ENCODE results near the gene PKDREJ.

PKDREJ gene

GRCh38 chr22:46289244-46289891, 26.2 kb upstream of the PKDREJ start:
- DNase-seq = no peak

DNA sequence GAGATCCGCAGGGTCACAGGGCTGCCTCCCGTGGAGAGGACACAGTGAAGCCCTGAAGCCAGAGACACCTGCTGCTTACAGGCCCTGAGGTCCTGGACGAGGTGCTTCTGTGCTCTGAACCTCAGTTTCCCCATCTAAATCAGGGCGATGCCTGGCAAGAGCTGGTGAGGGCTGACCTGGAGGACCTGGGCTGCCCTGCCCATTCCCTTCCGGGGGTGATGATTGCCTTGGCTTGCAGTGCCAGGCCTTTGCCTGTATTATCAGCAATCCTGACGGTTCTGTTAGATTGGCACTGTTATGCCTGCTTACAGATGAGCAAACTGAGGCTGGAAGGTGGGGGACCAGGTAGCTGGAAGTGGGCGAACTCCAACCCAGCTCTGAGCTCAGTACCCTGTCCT, 25.7 kb upstream of the PKDREJ start:
- DNase-seq = no peak

- DNase-seq = peak; percentile 70
Observed at GRCh38 chr22:46287873-46288751, 25.0 kb upstream of the PKDREJ start.

GRCh38 chr22:46286941-46287872, 24.1 kb upstream of the PKDREJ start:
- no peak for DNase-seq

- no peak for DNase-seq
Observed at GRCh38 chr22:46286006-46286405, 22.9 kb upstream of the PKDREJ start.

DNA sequence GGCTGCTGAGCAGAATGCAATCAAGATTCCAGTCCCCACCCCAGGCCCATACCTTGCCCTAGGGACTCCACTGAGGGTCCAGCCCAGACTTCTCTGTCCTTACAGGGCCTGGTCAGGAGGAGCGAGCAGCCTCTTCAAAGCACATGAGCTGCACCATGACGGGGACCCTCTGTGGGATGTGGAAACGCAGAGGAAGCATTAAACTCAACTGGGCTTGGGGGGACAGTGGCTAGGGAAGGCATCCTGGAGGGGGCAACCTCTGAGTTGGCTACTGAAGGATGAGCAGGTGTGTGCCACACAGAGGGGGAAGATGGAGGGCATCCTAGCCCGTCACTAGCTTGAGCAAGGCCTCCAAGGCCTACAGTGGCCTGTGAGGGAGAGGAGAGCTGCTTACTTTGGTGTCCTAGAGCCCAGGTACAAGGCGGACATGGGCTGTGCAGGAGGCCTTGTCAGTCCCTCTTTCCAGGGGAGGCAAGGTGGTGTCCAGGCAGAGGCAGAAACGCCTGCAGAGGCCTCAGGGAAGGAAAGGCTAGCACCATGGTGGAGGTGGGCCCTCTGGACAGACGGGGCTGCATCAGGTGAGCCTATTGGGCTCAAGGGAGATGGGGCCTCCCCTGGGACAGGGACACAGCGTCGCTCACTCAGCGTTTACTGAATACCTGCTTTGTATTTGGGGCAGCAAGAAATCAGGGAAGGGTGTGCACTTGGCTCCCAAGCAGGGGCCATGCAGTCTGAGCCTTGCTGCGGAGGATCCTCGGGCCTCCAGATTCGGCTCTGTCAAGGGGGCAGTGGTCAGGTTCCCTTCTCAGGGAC, 18.9 kb upstream of the PKDREJ start:
- no peak for DNase-seq

- DNase-seq = no peak
Observed at GRCh38 chr22:46280999-46281623, 18.0 kb upstream of the PKDREJ start.

DNA sequence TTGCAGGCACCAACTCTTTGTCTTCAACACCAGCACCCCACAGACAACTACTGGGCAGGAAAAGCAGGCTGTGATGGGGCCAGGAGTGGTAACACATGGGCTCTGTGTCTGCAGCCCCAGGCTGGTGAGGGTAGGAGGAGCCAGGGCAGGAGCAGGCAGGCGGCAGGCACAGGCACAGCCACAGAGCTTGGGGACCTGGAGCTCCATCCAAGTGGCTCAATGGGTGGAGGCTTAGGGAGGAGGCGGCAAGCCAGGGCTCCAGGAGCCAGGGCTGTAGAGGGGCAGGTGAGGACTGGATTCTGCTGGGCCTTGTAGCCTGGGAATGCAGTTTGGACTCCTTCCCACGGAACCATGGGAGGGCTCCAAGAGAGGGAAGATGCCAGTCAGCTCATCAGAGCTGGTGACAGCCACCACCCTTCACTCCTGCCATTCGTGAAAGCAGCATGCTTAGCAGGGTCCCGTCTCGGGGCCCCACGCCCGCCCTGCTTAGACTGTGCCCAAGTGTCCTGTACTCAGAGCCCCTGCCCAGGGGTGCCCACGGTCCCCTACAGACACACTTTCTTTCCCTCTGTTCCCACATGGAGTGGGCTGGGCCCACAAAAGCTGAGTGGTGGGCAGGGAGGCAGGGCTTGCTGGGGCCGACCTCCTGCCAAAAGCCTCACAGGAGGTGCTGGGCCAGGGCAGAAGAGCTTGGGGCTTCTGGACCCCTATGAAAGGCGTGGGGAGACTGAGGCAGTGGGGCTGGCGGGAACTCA, 17.1 kb upstream of the PKDREJ start:
- DNase-seq = no peak

DNA sequence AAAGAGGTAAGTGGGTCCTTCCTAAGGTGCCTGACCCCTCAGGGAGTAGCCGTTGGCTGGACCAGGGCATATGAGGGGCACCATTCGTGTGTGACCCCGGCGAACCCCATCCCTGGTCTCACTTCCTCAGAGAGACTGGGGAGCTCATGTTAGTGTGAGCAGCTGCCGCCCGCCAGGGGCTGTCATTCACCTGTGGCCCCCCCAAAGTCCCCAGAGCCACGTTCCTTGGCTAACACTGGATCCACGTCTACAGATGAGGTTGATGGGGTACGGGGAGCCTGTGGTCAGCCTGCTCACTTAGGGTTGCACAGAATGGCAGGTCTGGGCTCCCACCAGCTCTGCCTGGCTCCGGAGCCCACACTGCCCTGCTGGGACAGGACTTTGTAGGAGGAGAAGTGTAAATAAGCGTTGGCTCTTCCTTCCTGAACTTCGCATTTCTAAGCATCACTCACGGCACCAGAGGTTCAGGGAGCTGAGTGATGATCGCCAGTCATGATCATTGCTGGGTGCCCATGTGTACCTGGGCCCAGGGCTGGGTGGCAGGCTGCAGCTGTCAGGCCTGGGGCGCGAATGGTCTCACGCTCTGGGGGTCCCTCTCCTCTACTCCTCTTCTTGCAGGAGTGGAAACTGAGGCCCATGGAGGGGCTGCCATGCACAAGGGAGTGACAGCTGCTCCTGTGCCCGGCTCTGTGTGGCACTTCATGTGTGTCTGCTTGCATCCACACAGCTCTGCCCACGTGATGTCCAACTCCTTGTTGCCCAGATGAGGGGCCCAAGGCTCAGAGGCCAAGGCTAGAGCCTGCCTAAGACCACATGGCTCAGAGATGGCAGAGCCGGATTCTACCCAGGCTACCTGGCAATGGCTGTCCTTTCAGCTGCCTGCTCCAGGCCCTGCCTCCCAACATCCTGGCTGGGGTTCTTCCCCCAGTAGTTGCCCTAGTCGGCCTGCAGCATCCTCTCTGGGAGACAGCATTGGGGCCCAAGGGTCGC, 15.8 kb upstream of the PKDREJ start:
- no peak for DNase-seq

GRCh38 chr22:46276563-46276962, 13.4 kb upstream of the PKDREJ start:
- DNase-seq = no peak

GRCh38 chr22:46275455-46276122, 12.4 kb upstream of the PKDREJ start:
- no peak for DNase-seq

DNA sequence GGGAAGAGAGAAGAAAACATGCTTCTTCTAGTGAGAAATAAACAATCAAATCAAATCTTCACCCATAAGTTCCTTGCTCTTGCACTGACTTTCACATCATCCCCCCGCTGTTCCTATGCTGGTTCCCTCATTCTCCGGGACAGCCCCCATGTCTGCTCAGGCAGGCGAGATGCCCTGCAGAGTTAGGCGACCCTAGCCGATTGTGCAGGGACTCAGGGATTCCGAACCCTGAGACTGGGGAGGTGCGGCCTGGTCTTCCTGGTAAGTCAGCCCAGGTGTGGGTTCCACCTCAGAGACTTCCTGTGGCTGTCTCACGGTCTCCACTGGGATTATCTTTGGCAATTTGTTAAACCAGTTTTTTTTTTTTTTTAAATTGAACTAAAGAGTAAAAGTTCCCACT, 11.2 kb upstream of the PKDREJ start:
- DNase-seq = no peak

DNA sequence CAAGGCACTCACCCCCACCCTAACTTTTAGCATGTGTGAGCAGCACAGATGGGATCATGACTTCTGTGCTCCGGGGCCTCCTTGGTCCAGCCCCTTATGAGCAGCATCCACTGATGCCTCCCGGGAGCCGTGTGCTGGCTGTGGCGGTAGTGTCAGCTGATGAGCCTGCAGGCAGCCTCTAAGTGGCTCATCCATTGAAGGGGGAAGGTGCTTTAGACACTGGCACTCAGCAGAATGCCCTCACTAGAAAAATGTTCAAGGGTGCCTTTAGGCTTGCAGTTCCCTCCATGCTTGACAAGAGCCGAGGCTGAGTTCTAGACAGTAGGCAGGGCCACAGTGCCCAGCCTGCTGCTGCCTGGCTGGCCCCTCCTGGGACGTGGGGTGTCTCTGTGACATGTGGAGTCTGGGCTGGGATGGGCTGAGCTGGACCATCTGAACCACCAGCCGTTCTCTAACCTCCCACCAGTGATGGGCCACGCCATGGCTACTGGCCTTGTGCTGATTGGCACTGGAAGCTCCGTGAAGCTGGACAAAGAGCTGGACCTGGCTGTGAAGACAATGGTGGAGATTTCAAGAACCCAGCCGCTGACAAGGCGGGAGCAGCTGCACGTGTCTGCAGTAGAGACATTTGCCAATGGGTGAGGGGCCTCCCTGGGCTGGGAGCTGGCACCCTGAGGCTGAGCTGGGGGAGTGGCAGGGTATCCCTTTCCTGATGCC, 10.4 kb upstream of the PKDREJ start:
- no peak for DNase-seq

DNA sequence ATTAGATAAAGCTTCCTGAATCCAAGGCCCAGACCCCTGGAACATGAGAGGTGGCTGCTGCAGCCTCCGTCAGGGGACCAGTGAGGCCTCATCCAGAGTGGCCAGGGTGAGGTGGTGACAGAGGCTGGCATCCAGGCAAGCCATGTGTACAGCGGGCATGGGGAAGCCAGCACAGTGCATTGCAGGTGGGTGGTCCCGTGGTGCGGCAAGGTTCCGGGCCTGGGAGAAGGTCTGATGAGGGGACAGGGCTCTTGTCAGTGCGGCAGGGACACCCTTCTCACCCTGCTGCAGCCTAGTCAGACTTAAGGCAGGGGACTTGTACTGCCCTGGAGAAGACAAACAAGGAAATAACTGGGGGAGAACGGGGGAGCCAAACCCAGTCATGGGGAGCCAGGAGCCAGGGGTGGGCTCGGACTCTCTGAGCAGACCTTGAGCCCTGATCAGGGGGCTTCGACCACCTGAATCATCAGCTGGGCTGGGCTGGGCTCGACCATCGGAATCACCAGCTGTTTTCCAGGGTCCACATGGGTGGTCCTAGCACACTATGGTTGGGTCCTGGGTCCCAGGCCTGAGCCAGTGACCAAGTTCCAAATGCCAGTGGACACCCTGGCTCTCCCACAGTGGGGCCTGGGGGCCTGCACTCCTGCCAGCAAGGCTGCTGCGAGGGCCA, 9.8 kb upstream of the PKDREJ start:
- DNase-seq = no peak

DNA sequence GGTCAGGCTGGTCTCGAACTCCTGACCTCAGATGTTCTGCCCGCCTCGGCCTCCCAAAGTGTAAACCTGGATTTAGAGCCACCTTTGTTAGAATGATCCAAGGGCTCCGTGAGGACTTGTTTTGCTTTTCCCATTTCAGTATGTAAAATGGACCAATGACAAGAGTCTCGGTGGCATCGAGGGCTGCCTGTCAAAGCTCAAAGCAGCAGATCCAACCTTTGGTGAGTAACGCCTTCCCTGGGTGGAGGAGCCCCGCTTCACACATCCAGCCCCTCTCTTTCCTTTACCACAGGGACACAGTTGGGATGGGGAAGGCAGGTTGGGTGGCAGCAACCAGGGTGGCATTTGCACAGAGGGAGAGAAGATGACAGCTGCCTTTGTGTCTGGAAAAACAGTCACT, 9.1 kb upstream of the PKDREJ start:
- no peak for DNase-seq

- no peak for DNase-seq
Observed at GRCh38 chr22:46269564-46269963, 6.4 kb upstream of the PKDREJ start.

GRCh38 chr22:46267431-46268279, 4.5 kb upstream of the PKDREJ start, which contains the start of gene TTC38:
Gene TTC38 (plus strand): TSS chr22:46268008. CDS start chr22:46268040, 32 bp downstream.
- DNase-seq = peak; percentile 83

Measured in activated CD8-positive, alpha-beta memory T cell treated with anti-CD3 and anti-CD28 coated beads for 24 hours (primary cell).